CD4-positive, alpha-beta T cell treated with Interleukin-17A for 4 hours (primary cell): ENCODE data around the gene GSG1.
A peak's percentile ranks its signal among the peaks of the same experiment; 100 is the strongest.

Experiments
- DNase-seq: peaks from one replicate; pipeline ENCODE4 v3.0.0-alpha.2; 2020; ENCODE audit warnings: mixed read lengths

The GSG1 gene

DNA sequence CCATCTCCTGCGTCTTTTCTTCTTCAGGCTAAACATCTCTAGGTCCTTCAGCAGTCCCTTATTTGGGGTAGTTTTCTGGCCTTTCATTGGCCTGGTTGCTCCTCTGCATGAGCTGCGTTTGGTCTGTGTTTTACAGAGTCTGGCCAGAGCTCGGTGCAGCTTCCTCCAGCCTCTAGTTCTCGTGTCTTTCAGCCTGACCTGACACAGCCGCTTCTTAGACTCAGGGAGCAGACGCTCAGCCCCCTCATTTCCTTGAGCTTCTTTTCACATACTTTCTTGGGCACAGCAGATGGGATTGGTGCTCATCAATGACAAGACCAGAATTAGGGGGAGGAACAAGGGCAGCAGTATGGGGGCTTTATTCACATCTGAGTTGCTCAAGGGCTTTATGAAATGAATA lies 13.6 kb upstream of the GSG1 start:
- no peak for DNase-seq

- no peak for DNase-seq
Observed at GRCh38 chr12:13116259-13116658, 12.8 kb upstream of the GSG1 start.

GRCh38 chr12:13114251-13115052 lies 11.0 kb upstream of the GSG1 start:
- DNase-seq, result no peak

- DNase-seq, result no peak
Observed at GRCh38 chr12:13112968-13113367, 9.5 kb upstream of the GSG1 start.

DNA sequence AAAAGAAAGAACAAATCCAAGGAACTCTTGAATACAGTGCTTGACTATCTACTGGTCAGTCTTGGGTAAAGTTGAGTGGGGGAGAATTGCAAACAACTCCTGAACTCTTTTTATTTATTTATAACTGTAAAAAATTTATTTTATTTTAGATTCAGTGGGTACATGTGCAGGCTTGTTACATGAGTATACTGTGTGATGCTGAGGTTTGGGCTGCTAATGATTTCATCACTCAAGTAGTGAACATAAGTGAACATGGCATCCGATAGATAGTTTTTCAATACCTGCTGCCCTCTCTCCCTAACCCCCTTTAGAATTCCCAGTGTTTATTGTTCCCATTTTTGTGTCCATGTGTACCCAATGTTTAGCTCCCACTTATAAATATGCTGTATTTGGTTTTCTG lies 3.2 kb upstream of the GSG1 start:
- no peak for DNase-seq

DNA sequence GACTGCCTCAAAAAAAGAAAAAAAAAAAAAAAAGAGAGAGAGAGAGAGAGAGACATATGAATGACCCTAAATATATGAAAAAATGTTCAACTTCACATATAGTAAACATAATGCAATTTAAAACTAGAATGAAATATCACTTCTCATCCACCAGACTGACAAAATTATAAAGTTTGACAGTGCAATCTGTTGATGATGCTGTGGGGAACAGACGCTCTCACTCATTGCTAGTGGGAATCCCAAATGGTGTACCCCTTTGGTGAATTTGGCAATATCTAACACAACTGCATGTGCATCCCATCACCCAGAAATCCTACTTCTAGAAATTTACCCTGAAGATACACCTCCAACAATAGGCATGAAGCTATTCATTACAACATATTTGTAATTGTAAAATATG lies 2.3 kb upstream of the GSG1 start:
- no peak for DNase-seq

- no peak for DNase-seq
Observed at GRCh38 chr12:13104409-13104808, 942 bp upstream of the GSG1 start.

DNA sequence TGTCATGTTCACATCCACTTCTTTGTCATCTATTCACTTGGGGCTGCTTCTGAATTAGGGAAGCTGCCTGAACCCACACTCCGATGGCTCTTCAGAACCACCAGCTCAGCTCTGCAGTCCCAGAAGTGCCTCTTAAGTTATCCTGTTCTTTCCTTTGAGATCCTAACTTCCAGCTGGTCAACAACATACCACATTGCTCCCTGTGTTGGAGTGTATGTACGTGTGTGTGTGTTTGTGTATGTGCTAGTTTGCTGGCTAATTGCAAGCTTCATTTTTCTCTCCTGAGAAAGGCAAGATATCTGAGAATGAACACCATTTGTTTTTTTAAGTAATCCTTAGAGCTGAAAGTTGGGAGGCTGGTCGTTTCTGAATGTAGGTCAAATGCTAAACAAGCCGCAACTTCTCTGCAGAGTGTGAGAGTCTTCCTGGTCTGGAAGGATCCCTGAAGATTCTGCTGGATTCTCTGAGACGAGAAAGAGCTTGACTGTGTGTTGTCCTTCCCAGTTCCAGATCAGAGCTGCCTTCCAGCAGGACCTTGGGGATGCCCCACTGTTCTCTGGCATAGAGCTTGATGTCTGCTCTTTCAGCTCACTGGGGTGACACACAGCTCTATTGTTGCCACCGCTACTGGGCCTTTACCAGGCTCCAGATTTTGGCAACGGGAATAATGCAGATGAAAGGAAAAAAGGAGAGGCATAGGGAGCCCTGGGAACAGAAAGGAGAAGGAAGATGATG lies 839 bp downstream of the GSG1 start:
- DNase-seq, result no peak

- peak; percentile 60 for DNase-seq
Observed at GRCh38 chr12:13101821-13102375, 1.6 kb downstream of the GSG1 start.

GRCh38 chr12:13100882-13101769 lies 2.3 kb downstream of the GSG1 start:
- peak; percentile 95 for DNase-seq

GRCh38 chr12:13100605-13100881 lies 2.9 kb downstream of the GSG1 start:
- DNase-seq, result no peak

DNA sequence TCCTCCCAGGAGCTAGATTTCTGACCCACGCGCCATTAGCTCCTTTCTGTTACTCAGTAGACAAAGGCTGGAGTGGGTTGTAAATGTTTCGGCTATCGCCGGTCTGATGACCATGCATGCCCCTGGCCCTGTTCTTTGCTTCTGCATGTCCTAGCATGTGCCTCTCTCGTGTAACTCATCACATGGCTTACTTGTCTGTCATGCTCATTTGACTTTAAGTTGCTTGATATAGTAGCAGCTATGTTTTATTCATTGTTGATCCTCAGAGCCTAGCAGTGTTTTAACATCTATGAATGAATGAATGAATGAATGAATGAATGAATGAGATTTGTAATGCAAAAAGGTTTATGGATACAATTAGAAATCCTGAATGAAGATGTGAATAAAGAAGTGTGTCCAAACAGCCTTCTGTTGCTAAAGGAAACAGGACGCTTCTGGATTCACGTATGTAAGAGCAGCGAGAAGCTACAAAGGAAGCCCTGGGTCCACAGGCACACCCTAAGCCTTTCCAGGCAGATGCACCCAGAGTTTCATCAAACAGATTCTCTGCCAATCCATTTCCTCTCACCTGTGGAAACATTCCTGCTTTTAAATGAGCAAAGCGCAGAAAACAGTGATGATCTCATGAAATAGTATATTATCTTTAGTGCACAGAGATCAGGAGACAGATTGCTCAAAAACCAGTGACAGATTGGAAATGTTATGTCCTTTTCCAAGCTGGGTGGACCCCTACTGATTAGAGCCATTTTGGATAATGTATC lies 3.4 kb downstream of the GSG1 start:
- no peak for DNase-seq

DNA sequence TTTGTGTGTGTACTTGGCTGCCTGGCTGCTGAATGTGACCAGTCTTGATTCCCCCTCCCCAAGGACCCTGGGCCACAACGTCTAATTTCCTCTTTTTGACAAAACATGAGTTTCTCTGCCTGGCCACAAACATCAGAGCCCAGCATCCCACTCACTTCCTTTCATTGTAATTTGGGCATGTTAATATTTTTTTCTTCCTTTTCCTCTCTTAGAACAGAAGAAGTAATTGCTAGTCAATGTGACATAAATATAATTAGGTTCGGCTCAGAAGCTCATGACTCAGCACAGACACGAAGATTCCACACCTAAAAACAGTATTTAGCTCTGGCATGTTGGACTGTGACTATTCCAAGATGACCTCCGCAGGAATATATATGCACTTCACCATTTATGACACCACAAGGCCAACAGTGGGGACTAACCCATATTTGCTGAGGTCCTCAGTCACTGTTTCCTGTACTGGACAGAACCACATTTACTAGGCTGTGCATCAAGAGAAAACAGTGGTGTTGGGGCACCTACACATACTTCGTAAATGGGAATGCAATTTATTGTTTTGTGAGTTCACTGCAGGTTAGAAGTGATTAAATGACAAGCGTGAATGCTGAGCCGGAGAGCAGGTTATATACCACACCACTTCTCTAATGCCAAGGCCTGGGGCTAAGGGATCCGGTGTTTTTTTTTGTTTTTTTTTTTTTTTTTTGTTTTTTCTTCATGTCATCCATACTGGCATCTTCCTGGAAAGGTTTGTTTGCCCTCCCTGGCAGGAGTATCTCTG lies 4.2 kb downstream of the GSG1 start:
- DNase-seq, result no peak

DNA sequence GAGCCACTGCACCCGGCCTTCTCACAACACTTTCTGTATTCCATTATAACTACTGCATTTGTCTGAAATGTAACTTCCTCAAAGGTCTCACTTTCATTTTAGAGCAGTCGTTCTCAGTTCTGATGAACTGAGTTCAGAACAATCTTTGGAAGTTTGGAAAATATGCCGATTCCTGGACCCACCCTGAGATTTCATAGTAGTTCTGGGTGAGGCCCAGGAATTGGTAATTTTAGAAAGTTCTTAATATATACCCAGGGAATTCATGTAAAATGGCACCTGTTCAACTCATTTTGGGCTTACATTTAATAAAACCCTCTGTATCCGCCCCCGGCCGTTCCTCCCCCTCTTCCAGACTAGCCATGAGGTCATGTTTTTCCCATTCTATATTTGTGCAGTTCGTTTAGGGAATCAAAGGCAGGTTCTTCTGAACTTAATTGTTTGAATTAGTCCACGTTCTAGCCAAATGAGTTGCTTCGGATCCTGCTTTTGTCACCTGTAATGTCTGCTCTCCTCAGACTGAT lies 5.9 kb downstream of the GSG1 start:
- no peak for DNase-seq

DNA sequence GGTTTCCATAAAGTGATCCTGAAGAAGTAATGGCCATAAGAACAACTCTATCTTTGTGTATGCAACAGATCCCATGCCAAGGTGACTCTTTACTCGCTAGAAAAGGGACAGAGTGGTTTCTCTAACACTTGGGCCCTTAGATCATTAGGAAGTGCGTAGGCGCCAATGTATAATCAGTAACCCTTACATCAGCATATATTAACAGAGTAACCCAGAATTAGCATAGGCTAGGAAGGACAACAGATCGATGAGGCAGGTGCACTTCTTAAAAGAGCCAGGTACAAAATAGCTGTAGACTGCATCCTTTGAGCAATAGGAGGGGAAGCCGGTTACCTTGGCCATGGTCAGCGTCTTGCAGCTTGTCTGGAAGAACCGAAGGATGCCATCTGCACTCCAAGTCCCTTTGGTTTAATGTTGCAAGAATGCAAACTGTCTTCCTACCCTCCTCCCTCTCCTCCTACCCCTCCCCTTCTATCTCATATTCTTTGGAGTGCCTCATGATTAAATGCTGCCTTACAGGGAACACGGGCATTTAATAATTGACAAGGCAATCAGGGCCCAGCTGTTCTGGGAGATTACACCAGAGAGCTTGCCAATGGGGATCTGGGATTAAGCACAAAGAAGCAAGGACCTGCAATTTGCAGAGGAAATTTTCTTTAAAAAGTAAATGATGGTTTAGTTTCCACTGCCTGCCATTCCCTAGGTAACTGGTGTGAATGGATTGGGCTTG lies 8.0 kb downstream of the GSG1 start:
- no peak for DNase-seq

DNA sequence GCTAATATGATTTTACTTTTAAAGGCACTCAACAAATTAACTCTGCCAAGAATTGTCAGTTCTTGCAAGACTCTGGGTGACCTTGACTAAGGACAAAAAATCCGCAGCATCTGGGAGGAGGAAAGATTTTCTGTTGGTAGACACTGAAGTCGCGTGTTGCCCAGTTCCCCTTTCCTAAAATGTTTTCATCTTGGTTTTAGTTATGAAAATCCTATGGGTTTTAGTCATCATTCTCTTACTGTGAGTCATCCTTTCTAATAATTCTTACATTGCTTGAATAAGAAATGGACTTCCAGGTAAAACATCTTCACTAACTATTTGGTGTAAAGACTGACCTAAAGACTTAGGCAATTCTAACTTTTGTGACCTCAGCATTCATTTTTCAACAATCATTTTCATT lies 9.1 kb downstream of the GSG1 start:
- DNase-seq, result no peak

DNA sequence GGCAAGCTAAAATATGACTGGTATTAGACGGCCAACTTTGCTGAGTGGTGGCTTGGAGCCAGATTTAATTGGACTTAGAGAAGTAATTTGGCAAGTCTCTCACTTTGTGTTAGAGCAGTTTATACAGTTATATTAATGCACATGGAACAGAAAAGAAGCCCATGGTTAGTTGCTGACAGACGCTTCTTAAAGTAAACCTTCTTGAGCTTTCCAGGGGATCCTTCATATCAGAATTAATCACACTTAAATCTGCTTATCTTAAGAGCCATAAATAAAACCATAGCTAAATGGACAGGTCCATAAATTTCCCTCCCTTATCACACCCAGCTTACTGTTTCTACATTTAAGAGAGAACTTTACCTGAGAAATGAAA lies 9.6 kb downstream of the GSG1 start:
- no peak for DNase-seq

GRCh38 chr12:13093191-13093847 lies 10.1 kb downstream of the GSG1 start:
- DNase-seq, result no peak

- no peak for DNase-seq
Observed at GRCh38 chr12:13091832-13092231, 11.6 kb downstream of the GSG1 start.

DNA sequence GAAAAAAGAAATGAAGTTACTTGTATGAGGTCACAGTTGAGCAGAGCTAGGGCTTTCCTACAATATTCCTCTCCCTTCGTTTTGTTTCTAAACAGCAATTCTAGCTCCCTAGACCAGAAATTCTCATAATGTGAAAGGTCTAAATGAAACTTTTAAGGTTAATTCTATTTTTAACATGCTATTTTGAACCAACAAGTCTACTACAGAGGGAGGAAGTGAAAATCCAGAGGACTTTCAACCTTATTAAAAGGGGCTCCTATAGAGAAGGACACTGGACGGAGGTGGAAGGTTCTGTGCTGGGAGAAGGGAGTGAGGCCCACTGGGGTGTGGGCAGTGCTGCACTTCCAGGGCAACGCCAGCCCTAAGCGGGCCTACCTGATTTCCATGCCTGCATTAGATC lies 13.4 kb downstream of the GSG1 start:
- DNase-seq, result no peak
